CD1c-positive myeloid dendritic cell (primary cell): Measurements from ENCODE around the gene UBXN10.

ENCODE experiments used
- DNase-seq: peaks from one replicate; pipeline ENCODE4 v3.0.0-alpha.2; 2016; ENCODE audit errors: extremely low spot score

The UBXN10 gene

GRCh38 chr1:20234788-20235535 is 49.1 kb downstream of the UBXN10 start:
- DNase-seq: no peak

- no peak for DNase-seq
These were observed 51.8 kb downstream of the UBXN10 start for GRCh38 chr1:20237646-20238045.

GRCh38 chr1:20240012-20240411 is 54.1 kb downstream of the UBXN10 start:
- no peak for DNase-seq

- no peak for DNase-seq
These were observed 57.1 kb downstream of the UBXN10 start for GRCh38 chr1:20242890-20243479.
